ENCODE measurements around the gene P2RX3.

The P2RX3 gene

GRCh38 chr11:57368845-57369232 lies 30.7 kb downstream of the P2RX3 start:
- no peak for DNase-seq (ENCODE audit: low read depth in 2 of 2, low spot score in 1 of 2)

DNA sequence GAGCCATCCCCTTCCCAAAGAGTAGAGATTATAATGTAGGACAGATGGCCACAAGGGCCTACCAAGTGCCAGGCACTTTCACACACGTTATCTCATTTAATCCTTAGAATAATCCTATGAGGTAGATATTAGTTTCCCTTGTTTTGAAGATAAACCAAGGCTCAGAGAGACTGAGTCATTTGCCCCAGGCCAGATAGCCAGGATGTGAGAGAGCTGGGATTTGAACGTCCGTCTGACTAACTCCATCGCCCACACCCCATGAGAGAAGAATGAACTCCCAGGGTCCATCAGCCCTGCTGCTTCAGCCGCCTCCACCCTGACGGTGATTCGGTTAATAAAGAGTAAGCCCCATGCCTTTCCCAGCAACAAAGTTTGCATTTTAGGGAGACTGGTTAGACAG lies 32.1 kb downstream of the P2RX3 start:
- DNase-seq (ENCODE audit: low read depth in 2 of 2, low spot score in 1 of 2) = no peak

- no peak for DNase-seq (ENCODE audit: low read depth in 2 of 2, low spot score in 1 of 2)
These were observed 32.8 kb downstream of the P2RX3 start for GRCh38 chr11:57370941-57371340.

GRCh38 chr11:57373146-57373545 lies 35.0 kb downstream of the P2RX3 start:
- no peak for DNase-seq (ENCODE audit: low read depth in 2 of 2, low spot score in 1 of 2)

GRCh38 chr11:57374966-57375365 lies 36.8 kb downstream of the P2RX3 start:
- DNase-seq (ENCODE audit: low read depth in 2 of 2, low spot score in 1 of 2) = no peak

- no peak for DNase-seq (ENCODE audit: low read depth in 2 of 2, low spot score in 1 of 2)
These were observed 37.3 kb downstream of the P2RX3 start for GRCh38 chr11:57375490-57375889.

DNA sequence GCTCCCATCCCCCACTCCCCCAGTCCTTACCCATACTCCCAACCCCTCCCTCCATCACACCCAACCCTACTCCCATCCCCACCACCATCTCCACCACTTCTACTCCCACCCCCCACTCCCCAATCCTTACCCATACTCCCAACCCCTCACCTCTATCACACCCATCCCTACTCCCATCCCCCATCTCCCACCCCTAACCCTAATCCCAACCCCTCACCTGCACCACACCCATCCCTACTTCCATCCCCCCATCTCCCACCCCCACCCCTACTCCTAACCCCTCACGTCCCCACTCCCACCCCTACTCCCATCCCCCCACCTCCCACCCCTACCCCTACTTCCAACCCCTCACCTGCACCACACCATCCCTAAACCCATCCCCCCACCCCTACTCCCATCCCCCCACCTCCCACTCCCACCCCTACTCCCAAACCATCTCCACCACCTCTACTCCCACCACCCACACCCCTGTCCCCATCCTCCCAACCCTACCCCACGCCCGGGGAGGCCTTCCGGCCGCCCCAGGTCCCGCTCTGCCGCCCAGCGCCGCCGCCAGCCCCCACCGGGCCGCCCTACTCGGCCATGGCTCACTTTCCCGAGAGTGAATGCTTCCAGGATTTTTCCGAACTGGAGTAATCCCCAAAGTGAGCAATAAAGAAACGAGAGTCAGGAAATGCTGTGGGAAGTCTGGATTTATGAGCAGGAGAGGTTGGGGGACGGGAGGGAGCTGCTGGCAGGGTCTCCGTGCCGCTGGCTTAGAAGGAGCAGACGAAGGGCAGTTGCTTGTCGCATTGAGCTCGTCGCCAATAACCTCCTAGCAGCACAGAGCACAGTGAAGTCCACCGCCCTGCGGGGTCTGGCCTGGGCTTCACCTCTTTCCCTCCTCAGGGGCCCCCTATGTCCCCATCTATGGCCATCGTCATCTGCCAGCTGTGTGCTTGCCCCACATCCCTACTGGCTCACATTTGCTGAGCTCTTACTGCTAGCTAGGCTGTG lies 38.2 kb downstream of the P2RX3 start:
- no peak for DNase-seq (ENCODE audit: low read depth in 2 of 2, low spot score in 1 of 2)

DNA sequence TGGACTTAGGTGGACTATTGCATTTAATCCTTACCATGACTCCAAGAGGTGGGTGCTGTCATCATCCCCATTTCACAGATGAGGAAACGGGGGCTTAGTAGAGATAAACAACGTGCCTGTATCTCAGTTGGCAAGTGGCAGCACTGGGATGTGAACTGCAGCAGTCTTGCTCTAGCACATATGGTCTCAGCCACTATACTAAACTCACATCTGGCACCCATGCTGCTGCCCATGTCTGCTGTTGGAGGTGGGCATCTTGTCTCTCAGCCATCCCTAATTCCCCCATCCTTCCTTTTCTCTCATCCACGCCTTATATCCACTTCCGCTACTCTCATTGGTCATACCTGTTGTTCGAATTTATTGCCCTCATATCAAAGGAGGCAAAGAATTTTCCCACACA lies 39.0 kb downstream of the P2RX3 start:
- DNase-seq (ENCODE audit: low read depth in 2 of 2, low spot score in 1 of 2) = no peak

- no peak for DNase-seq (ENCODE audit: low read depth in 2 of 2, low spot score in 1 of 2)
These were observed 40.0 kb downstream of the P2RX3 start for GRCh38 chr11:57378186-57378585.

GRCh38 chr11:57379732-57380131 lies 41.6 kb downstream of the P2RX3 start:
- DNase-seq (ENCODE audit: low read depth in 2 of 2, low spot score in 1 of 2) = no peak

DNA sequence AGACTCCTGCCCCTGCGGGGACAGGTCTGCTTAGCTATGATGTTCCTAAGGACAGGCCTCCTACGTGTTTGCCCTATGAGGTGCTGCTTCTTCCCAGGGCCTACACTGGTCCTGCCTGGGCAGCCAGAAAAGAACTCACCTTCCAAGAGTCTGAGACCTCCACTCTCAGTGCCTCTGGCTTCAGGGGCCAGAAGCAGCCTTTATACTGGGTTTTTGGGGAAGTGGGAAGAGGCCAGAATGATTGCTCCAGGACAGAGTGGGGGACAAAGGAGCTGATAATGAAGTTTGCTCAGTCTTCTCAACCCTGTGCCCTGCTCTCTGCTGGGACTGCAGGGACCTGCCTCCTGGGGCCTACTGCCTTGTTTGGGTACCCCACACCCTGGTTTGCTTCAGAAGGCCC lies 42.8 kb downstream of the P2RX3 start, which contains the start of gene PRG3:
PRG3 (minus strand) TSS at position 176 of the 400 bp plus-strand sequence. CDS start 442 bp downstream, outside the sequence.
- no peak for DNase-seq (ENCODE audit: low read depth in 2 of 2, low spot score in 1 of 2)

DNA sequence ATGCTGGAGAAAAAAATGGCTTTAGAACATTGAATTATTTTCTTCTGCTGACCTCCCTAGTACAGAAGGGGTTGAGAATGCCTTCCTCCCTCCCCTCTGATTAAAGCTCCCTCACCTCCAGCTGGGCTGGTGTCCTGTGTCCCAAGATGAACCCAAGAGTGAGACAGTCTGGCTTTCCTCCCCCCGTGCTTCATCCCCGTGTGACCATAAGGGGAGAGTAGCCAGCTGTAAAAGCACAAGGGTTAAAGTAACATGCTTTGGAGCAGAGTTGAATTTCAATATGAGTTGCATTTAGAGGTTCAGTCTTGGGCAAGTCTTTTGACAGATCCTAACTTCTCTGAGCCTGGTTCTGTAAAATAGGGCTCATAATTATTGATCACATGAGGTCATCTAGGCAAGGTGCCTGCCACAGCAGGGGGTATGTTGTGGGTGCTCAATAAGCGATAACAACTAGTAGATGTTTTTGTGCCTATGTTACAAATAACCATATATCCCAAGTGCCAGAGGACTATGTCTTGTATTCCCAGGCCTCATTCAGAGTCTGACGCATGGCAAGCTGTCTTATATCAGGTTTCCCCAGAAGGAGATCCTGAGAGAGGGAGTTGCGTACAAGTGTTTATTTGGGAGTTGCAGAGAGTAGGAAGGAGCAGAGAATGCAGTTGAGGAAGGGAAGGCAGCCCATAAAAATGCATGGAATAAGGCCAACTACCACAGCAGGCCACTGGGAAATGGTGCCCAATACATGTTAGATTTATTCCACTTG lies 48.2 kb downstream of the P2RX3 start:
- no peak for DNase-seq (ENCODE audit: low read depth in 2 of 2, low spot score in 1 of 2)

DNA sequence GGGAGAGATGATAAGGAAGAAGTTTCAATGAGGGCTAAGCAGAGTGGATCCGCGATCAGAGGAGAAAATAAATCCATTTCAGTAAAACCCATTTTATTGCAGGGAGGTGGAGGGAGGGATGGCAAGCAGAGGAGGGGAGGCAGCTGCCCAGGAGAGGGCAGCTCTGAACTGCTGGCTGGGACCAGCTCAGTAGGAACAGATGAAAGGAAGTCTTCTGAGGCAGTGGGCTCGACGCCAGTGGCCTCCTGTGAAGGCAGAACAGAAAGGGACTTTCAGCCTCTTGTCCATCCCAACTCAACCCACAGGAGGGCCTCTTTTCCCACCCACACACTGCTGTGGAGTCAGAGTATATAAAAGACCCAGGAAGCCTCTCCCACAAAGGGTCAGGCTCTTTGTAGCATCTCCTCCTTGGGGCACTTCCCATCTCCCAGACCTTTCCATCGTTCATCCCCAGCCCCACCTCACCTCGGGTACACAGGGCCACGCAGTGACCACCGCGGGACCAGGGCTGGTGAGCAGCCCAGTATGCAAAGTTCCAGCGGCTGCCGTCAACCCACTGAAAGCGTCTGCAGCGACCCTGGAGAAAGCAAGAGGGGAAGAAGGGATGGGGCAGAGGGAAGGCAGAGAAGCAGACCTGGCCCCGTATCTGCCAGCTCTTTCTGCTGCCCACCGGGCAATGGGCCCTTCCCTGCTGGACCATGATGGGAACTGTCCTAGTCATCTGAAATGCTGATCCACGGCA lies 49.3 kb downstream of the P2RX3 start:
- DNase-seq (ENCODE audit: low read depth in 2 of 2, low spot score in 1 of 2) = no peak

DNA sequence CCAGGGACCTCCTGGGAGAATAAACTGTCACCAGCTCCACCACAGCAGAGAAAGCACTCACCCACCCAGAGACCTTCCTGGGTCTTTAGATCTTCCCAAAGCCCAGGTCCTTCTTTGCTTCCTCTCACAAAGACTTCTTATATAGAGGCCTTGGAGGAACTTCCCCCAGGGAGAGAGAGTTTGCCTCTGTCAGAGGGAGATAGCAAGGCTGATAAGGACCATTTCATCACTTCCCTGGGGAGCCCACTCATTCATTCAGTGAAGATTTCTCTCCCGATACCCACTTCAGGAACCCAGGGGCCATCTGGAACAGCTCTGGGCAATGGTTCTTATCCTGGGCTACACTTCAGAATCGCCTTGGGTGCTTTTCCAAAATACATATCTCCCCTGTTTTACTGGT lies 52.4 kb downstream of the P2RX3 start, which contains the start of gene PRG2:
PRG2 (minus strand) TSS at position 116 of the 400 bp plus-strand sequence. CDS start 706 bp downstream, outside the sequence.
- no peak for DNase-seq (ENCODE audit: low read depth in 2 of 2, low spot score in 1 of 2)

GRCh38 chr11:57391111-57391510 lies 53.0 kb downstream of the P2RX3 start:
- DNase-seq (ENCODE audit: low read depth in 2 of 2, low spot score in 1 of 2) = no peak

DNA sequence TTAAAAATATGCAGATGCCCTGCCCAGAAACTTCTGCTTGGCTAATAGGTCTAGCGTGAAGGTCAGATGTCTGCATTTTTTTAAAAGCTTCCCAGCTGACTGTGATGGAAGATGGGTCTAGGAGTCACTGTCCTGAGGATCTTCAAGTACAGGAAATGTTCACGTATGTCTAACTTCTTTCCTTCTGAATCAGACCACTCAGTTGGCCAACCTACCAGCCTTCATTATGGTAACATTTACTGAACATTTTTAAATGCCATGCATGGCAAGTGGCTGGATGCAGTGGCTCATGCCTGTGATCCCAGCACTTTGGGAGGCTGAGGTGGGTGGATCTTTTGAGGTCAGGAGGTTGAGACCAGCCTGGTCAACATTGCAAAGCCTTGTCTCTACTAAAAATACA lies 53.4 kb downstream of the P2RX3 start:
- DNase-seq (ENCODE audit: low read depth in 2 of 2, low spot score in 1 of 2) = no peak

DNA sequence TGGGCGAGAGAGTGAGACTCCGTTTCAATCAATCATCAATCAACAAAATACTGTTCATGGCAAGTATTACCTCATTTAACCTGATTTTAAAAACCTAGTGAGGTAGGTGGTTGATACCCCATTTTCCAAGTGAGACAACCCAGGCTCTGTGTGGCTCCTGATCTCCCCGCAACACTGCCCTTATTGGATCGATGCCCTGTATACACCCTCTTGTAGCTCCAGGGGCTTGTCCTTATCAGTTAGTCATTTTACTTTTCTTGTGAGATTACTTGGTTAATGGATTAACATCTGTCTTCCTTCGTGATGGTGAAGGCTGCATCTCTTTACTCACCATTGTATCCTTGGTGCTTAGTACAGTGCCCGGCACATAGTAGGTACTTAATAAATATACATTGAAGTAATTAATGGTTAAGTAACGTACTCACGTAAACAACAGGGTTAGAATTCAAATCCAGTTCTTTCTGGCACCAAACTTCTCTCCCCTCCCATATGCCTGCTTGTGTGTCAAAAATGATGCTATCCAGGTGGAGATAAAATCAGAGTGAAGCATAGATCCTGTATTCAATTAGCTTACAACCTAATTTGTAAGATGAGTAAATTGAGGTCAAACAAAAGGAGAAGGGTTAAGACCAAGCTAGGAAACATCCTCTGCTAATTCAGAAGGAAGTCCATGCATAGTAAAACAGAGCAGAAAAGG lies 54.1 kb downstream of the P2RX3 start:
- no peak for DNase-seq (ENCODE audit: low read depth in 2 of 2, low spot score in 1 of 2)

GRCh38 chr11:57392763-57393105 lies 54.6 kb downstream of the P2RX3 start:
- no peak for DNase-seq (ENCODE audit: low read depth in 2 of 2, low spot score in 1 of 2)

- DNase-seq (ENCODE audit: low read depth in 2 of 2, low spot score in 1 of 2) = no peak
These were observed 56.2 kb downstream of the P2RX3 start for GRCh38 chr11:57394203-57394965.

Data from stimulated activated CD8-positive, alpha-beta memory T cell treated with anti-CD3 and anti-CD28 coated beads, Interleukin-4, amount 100 ng/mL, for 1 hour (primary cell).